Neural cell (in vitro differentiated cells): ENCODE results near the gene TUBB1.

Source experiments
- CTCF ChIP-seq: fragments of 450-650 bp; IDR thresholded peaks from 2 replicates; pipeline ENCODE4 v1.5.1; 2014; ENCODE audit warnings: antibody characterized with exemption, mild to moderate bottlenecking, moderate library complexity; ENCODE audit not compliant: poor library complexity, severe bottlenecking
- EZH2 ChIP-seq: fragments of 200-600, 300-800 bp; shearing (Covaris generic), sonication (generic); IDR thresholded peaks from 2 replicates; pipeline ENCODE4 v1.6.1; 2014; ENCODE audit warnings: antibody characterized with exemption, low read length, borderline replicate concordance, mild to moderate bottlenecking; ENCODE audit not compliant: insufficient read depth, poor library complexity, severe bottlenecking
- POLR2AphosphoS5 ChIP-seq: IDR thresholded peaks from 2 replicates; pipeline ENCODE4 v1.6.1; 2012
- REST ChIP-seq: IDR thresholded peaks from 2 replicates; pipeline ENCODE4 v1.6.1; 2012; ENCODE audit warnings: borderline replicate concordance
- SMC3 ChIP-seq: fragments of 450-650 bp; conservative IDR thresholded peaks from 2 replicates; pipeline ENCODE4 v1.6.1; 2014; ENCODE audit warnings: antibody characterized with exemption, mild to moderate bottlenecking, moderate library complexity; ENCODE audit not compliant: poor library complexity
- TAF1 ChIP-seq: IDR thresholded peaks from 2 replicates; pipeline ENCODE4 v1.6.1; 2012; ENCODE audit warnings: low read depth

DNA sequence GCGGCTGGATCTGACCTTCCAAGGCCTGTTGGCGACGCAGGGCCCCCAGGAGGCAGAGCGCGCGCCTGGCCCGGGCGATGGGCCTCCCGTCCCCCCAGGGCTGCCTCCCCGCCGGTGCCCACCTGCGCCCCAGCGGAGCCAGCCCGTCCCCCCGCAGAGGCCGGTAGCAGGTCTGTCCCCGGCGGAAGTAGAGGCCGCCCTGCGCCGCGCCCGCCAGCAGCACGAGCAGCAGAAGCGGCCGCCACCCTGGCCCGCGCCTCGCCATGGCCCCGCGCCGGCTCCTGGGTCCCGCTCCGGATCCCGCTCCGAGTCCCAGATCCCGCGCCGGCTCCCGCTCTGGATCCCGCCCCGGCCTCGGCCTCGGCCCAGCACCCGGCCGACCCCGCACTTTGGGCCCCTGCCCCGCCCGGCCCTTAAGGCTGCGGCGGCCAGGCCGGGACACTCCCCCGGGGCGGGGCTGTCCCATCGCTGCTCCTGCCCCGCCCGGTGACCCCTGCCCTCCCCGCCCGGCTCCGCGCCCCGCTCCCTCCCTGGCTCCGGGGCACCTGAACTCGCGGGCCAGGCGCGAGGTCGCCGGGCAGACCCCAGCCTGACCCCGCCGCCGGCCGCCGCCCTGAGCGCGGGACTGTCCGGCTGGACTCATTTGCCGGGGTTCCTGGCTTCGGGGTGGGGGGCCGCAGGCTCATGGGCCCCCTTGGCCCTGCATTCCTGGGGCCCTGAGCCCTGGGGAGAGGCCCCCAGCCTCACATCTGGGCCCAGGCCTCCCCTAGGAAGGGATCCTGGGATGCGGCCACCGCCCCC is 12.2 kb upstream of the TUBB1 start, which contains the start of gene CTSZ:
- TF ChIP-seq CTCF (no peak), POLR2AphosphoS5 (no peak), REST (no peak), TAF1 (no peak), EZH2 (no peak), SMC3 (no peak)
